Activated T-cell treated with anti-CD3 and anti-CD28 coated beads for 4 hours (primary cell): Measurements from ENCODE around the gene GADD45A.
"Not testable (repeated sequence)": the region's sequence is repeated elsewhere in the genome, so short reads cannot be mapped to it uniquely, and the experiment has no call there.

ENCODE experiments used
- DNase-seq: peaks from one replicate; pipeline ENCODE4 v3.0.0-alpha.2; 2020

The GADD45A gene

DNA sequence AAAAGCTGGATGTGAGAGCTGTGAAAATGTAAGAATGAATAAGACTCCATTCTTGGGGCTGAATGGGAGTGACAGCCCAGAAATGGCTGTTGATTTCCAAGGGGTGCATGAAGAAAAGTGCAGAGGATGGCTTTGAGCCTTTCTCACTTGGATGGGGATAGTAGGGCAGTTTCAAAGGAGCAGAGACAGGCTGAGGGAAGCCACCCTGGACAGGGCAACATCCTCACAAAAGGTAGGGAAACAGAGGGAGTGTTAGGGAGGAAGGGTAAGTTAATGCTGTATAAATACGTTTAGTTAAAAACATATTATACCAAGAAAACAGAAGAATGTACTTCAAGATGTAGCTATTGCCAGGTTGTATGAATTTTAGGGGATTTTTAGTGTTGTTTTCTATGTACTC is 38.1 kb downstream of the GADD45A start:
- no peak for DNase-seq

DNA sequence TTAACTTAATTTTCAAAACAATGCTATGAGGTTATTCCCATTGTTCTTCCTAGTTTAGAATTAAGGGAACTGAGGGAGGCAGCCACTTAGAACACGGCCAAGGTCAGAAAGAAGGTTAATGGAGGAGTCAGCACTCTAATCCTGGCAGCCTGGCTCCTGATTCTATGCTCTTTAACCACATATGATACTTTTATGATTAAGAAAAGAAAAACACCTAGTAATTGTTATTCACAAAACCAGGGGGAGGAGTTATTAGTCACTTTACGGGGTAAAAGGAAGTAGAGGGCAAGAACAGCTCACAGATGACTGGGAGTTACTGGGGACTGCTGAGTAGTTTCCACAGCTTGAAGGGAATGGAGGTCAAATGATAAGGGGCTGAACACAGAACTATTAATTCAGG is 38.6 kb downstream of the GADD45A start:
- DNase-seq = no peak

DNA sequence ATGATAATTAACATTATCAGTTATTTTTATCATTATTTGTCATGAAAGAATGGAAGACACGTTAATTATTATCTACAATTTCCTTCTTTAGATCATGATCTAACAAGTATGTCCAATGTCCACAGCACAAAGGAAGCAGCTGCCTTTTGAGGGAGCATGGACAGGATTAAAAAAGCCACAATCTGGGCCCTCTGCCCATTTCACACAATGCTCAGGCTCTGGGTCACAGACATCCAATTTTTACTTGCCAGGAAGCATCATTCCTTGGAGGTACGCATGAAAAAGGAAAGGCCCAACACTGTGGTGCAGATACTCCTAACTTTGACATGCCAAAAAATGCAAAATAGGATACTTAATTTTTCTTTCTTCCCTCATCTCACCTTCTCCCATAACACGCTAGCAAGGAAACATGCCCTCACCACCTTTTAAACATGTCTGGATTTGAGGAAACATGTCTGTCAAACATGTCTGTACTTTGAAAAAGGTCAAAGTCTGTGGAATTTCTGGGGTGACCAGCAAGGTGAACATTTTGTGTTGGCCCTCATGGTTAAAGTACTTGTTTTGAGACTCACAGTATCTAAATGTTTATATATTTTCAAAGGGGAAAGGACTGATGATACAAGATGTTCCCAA is 40.0 kb downstream of the GADD45A start:
- DNase-seq = no peak

DNA sequence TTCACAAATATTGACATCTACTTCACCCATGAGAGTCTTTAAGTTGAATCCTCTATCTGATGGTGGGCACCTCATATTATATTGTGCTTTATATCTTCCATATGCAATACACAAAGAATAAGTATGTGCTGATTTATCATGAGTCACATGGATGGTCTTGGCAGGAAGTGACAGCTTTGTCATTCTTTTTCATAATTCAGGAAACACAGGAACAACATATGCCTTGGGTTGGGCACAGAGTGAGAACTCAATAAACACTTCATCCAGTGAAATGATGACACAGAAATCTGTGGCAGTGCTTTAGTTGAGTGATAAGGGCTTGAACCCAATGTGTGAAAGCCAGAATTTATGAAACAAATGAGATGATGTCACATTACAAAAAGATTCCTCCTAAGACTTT is 41.2 kb downstream of the GADD45A start:
- no peak for DNase-seq

DNA sequence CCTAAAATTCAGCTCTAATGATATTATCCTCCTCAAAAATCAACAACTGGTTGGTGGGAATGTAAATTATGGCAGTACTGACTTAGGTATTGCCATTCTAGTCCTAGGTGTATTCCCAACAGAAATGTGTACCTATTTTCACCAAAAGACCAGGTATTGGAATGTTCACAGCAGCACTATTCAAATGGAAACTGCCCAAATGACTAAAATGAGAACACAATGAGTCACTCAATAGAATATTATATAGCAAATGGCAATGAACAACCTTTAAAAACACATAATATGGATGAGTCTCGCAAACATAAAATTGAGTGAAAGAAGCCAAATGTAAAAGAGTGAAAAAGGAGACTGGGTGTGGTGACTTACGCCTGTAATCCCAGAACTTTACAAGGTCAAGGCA is 44.9 kb downstream of the GADD45A start:
- no peak for DNase-seq

DNA sequence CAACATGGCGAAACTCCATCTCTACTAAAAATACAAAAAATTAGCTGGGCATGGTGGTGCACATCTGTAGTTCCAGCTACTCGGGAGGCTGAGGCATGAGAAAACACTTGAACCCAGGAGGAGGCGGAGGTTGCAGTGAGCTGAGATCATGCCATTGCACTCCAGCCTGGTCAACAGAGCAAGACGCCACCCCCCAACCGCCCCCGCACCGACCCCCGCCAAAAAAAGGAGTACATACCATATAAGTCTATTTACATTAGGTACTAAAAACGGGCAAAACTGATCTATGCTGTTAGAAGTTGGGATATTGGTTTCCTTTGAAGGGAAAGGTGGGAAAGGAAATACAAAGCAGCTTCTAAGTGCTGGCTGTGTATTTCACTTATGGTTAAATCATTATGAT is 45.3 kb downstream of the GADD45A start:
- DNase-seq = not testable (repeated sequence)

DNA sequence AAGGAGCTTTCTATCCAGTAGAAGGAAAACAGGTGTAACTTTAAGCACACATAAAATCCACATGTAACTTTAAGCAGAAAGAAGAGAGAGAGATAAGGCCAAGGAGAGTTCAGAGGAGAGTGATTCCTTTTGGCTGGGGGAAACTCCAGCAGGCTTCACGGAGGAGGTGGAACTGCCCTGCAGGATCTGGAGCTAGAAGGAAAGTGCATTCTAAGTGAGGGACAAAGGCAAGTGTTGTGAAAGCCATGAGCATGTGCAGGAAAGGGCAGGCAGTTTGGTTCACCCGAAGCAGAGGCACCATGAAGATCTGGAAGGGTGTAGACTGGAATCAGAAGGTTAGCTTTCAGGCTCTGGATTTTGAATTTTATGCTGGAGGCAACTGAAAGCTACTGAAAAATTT is 46.3 kb downstream of the GADD45A start:
- no peak for DNase-seq

DNA sequence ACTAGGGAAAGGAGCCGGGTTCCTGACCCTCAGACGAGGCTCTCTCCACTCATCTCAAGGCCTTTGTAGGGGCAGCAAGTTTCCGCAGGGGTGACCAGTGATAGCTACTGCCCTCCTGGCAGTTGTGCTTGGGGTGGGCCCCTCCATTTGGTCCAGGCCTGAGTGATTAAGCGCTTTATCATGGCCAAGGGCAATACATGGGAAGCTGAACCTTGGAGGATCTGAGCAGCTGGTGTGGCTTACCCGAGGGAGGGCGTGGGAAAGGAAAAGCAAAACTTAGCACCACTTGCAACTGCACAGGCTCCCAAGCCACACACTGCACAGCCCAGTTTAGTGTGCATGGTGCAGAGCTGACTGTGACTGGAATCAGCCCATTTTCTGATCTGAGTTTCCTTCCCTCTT is 47.8 kb downstream of the GADD45A start:
- no peak for DNase-seq

DNA sequence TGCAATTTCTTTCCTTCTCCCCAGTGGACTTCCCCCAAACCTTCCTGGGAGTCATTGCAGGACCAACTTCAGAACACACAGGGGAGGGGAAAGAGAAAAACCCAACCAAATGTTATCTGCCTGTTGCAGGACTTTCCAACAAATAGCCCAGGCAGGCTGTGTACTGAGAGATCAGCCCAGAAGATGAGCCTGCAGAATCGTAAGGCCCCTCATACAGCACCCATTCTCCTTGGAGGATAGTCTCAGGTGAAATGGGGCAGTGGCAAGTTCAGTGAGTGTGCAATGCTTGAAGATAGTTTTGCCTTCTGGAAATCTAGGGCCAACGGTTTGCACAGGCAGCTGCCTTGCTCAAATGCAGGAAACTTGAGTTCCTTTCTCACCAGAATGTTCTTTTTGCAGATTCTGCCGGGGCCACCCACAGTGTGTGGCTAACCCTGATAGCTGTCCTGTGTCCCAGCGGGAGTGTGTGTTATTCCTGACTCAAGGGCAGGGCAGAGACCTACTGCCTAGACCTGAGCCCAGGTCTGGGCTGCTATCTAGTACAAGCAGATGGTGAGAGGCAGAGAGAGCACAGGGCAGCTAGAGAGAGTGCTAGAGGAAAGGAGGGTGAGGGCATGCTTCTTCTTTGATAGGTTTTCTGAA is 48.8 kb downstream of the GADD45A start:
- DNase-seq = no peak

DNA sequence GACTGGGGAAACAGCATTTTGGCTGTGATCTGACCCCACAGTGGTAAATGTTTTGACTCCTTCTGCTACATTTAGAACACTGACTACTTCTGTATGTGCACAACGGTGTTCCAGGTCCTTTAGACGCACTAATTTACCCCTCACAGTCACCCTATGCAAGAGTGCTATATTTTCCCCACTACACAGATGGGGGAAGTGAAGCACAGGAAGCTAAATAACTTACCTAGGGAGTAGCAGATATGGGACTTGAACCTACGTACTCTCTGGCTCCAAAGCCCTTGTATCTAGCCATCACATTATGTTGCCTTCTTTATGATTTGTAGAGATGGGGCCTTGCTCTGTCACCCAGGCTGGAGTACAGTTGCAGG is 49.3 kb downstream of the GADD45A start:
- DNase-seq = no peak

DNA sequence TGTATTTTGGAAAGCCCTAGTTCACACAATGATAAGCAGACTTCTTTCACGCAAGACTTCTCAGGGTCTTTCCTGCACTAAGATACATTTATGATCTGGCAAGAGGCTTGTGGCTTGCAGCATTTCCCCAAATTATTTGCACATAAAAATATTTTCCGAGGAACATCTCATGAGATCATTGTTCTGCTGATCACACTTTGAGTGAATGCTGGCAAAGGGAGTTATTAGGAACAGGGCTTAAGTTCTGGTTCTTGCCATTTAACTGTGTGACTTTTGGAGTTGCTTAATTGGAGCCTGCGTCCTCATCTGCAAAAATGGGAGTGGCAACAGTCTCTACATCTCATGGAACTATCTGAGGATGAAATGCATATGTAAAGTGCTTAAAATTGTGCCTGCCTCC is 50.2 kb downstream of the GADD45A start:
- DNase-seq = no peak

DNA sequence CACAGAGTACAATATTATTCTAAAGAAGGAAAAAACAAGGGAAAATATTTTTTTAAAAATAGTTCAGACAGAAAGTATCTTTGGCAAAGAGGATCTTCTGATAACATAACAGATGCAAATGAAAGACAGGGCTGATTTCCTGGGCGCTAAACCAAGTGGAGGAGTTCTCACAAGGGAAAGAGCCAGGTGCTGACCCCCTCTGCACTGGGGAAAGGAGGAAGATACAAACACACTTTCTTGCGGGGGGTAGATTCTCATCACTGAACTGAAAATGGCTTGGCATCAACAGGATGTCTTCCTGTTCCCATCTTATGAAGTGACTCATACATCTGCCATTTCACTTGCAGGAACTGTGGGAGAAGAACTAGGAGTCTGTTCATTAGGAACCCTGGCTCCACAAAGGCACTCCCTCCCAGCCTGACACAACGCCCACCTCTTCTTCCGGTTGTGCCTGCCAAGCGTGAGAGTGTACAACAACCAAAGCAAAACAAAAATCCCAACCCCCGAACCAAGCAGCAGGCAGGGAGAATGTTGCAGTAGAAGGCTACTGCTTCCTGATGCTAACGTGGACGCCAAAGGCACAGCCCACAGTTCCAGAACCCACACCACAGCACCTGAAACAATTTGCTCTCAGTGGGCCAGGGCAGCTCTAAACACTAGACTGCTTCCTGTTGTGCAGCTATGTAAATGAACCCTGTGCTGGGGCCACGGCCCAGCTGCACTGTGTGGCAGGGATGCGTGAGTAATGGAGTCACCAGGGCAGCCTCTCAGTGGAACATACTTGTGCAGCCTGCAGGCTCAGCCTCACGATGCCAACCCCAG is 51.0 kb downstream of the GADD45A start:
- no peak for DNase-seq

DNA sequence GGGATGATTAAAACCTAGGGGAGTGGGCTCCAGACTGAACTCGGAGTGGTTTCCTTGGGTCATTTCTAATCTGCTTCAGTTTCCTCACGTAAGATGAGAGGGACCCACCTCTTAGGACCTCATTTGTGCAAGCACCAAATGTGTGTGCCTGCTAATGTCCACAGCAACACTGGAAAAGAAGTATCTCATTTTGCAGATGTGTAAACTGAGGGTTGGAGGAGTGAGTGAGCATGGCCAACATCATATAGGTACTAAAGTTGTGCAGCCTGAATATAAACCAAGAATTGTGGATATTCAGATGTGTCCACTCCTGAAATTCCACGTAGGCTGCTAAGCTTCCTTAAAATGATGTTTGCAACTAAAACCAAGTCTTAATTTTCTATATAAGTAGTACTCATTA is 51.7 kb downstream of the GADD45A start:
- no peak for DNase-seq

DNA sequence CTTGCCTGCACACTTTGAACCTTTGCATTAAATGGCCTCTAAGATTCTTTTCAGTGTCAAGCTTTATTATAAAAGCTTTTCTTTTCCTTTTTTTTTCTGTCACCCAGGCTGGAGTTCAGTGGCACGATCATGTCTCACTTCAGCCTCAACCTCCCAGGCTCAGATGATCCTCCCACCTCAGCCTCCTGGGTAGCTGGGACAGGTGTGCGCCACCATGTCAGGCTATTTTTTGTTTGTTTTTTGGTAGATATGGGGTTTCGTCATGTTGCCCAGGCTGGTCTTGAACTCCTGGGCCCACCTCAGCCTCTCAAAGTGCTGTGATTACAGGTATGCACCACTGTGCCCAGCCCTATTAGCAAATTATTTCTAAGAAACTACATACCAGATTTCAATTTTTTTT is 52.9 kb downstream of the GADD45A start:
- DNase-seq = no peak
